Liver (tissue), 3 donors: Measurements from ENCODE around the gene RPS26.

ENCODE experiments used
- CTCF ChIP-seq: fragments of 150-350 bp; IDR thresholded peaks from 2 replicates; pipeline ENCODE4 v1.5.1; 2017; ENCODE audit warnings: improper control_type of control experiment, low read depth, low read length; ENCODE audit not compliant: missing input control
- EGR1 ChIP-seq, 2 donors: IDR thresholded peaks; 2 replicates each; pipeline ENCODE4 v1.6.1; 2016 to 2018; ENCODE audit warnings: antibody characterized with exemption in 2 of 2, low read depth in 2 of 2
- REST ChIP-seq: IDR thresholded peaks from 2 replicates; pipeline ENCODE4 v1.6.1; 2016; ENCODE audit warnings: antibody characterized with exemption, mild to moderate bottlenecking
- TAF1 ChIP-seq: conservative IDR thresholded peaks from 2 replicates; pipeline ENCODE4 v1.6.1; 2016; ENCODE audit warnings: antibody characterized with exemption, mild to moderate bottlenecking
- TF ChIP-seq, protein P1 (sequence below): IDR thresholded peaks from 2 replicates; pipeline ENCODE4 v1.6.1; 2016; ENCODE audit warnings: antibody characterized with exemption
- donor health status: healthy.
- donor health status: healthy.

DNA sequence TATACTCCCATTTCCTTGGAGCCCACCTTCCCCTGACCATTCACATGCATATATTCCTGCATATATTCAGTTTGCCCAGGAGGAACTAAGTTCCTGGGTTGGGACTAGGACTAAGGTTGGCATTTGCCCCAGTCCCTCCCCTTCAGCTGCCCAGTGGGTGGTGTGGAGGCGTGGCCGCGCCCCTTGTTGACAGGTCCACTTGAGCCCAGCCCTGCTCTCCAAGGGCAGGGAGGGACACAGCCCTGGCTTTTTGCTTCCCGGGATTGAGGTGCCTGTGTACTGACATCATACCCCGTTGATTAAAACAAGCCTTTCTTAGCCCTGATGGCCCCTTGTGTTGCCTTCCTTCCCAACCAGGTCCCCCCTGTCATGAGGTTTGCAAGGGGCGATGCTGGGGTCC lies 45.5 kb downstream of the RPS26 start:
- no peak for TF ChIP-seq CTCF
- TF ChIP-seq EGR1 (IDR thresholded peaks at IDR 0.05; ENCODE audit: low read depth in 2 of 2): no peak
- TF ChIP-seq REST: no peak
- TF ChIP-seq, protein P1, sequence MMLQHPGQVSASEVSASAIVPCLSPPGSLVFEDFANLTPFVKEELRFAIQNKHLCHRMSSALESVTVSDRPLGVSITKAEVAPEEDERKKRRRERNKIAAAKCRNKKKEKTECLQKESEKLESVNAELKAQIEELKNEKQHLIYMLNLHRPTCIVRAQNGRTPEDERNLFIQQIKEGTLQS: no peak
- no peak for TF ChIP-seq TAF1
